ENCODE data around the gene GABRA5. TPM values are rescaled to one million over a fixed set of nuclear protein-coding genes. Genes with fewer than 3 reads are reported as not detected.

GABRA5 gene
- total and polyA plus RNA-seq, 9 donors = 0.33 TPM; not detected in 8

- intact Hi-C loops (cut with DNase I) = no loop called here
- no peak for TF ChIP-seq CTCF (IDR thresholded peaks at IDR 0.05)
- Histone ChIP-seq H3K9me3 (no peaks in the 10 kb centered on the region), H3K4me3 (no peak overlapping the region), H3K36me3 (no peaks in the 10 kb centered on the region), H3K4me1 (ENCODE audit: insufficient read depth) (no peaks in the 10 kb centered on the region), H3K27ac (no peak overlapping the region), H3K27me3 (no peaks in the 10 kb centered on the region)
- 15 to 21% (median 18%) methylated on average over 9 of the region's 9 CpGs for WGBS, 3 donors
- no peak for DNase-seq
Measured at GRCh38 chr15:26974120-26974780, 107.4 kb downstream of the GABRA5 start.

- 81 to 92% (median 84%) methylated on average over 4 of the region's 4 CpGs for WGBS, 3 donors
- Histone ChIP-seq H3K36me3 (no peaks in the 10 kb centered on the region), H3K27ac (no peak overlapping the region), H3K9me3 (no peaks in the 10 kb centered on the region), H3K27me3 (no peaks in the 10 kb centered on the region), H3K4me3 (no peak overlapping the region), H3K4me1 (ENCODE audit: insufficient read depth) (no peaks in the 10 kb centered on the region)
- TF ChIP-seq CTCF (IDR thresholded peaks at IDR 0.05) (no peak), EP300 (IDR thresholded peaks at IDR 0.05) (no peak), POLR2A (IDR thresholded peaks at IDR 0.05) (no peak)
- intact Hi-C loops (cut with DNase I) = no loop called here
- no peak for DNase-seq
Measured at GRCh38 chr15:26981492-26981891, 114.6 kb downstream of the GABRA5 start.

- Histone ChIP-seq H3K4me3 (no peak overlapping the region), H3K36me3 (no peaks in the 10 kb centered on the region), H3K27ac (no peak overlapping the region), H3K4me1 (ENCODE audit: insufficient read depth) (no peaks in the 10 kb centered on the region), H3K9me3 (no peaks in the 10 kb centered on the region), H3K27me3 (no peaks in the 10 kb centered on the region)
- WGBS, 3 donors = 80 to 83% (median 81%) methylated on average over 8 of the region's 8 CpGs
- intact Hi-C loops (cut with DNase I) = no loop called here
- DNase-seq = no peak
- TF ChIP-seq POLR2A (IDR thresholded peaks at IDR 0.05) = no peak
- TF ChIP-seq CTCF (IDR thresholded peaks at IDR 0.05) = no peak
- no peak for TF ChIP-seq EP300 (IDR thresholded peaks at IDR 0.05)
Measured at GRCh38 chr15:26983822-26984221, 117.0 kb downstream of the GABRA5 start.

GRCh38 chr15:26985050-26985449 lies 118.2 kb downstream of the GABRA5 start:
- no peak for DNase-seq
- H3K36me3 ChIP-seq = no peaks in the 10 kb centered on the region
- no peak overlapping the region for H3K4me3 ChIP-seq
- no peaks in the 10 kb centered on the region for H3K9me3 ChIP-seq
- TF ChIP-seq POLR2A (IDR thresholded peaks at IDR 0.05) (no peak), EP300 (IDR thresholded peaks at IDR 0.05) (no peak), CTCF (IDR thresholded peaks at IDR 0.05) (no peak)
- WGBS, 3 donors = 91 to 92% (median 92%) methylated on average over 4 of the region's 4 CpGs
- H3K27ac ChIP-seq = no peak overlapping the region
- no peaks in the 10 kb centered on the region for H3K4me1 ChIP-seq (ENCODE audit: insufficient read depth)
- no peaks in the 10 kb centered on the region for H3K27me3 ChIP-seq
- intact Hi-C loops (cut with DNase I) = no loop called here

Measured in ovary (tissue), 9 donors.